ENCODE results near the gene RBFOX2. TPM values are rescaled to one million over a fixed set of nuclear protein-coding genes. Genes with fewer than 3 reads are reported as not detected.

Gene RBFOX2
- total and polyA plus RNA-seq, 2 donors (not counting 3 experiments of a cell fraction or from before 2014, with no cell fraction given) = 125 to 142 TPM

- no TSS peak for BruUV-seq (replicated peaks)
- Histone ChIP-seq H4K20me1 (replicated peaks; ENCODE audit: control insufficient read depth, extremely low read depth, insufficient read depth, low read length) (no peaks in the 10 kb centered on the region), H3K27me3 (ENCODE audit: control insufficient read depth in 2 of 2, insufficient read depth in 2 of 2, low read length in 2 of 2) (no peaks in the 10 kb centered on the region), H2AFZ (ENCODE audit: low read depth, low read length) (no peak overlapping the region), H3K9me1 (replicated peaks; ENCODE audit: control insufficient read depth, extremely low read depth, insufficient read depth, low read length) (no peaks in the 10 kb centered on the region), H3K79me2 (ENCODE audit: control insufficient read depth, insufficient read depth, low read length) (peaks cover 2% of the 10 kb centered on the region), H3K4me2 (ENCODE audit: insufficient read depth, low read length) (no peak overlapping the region), H3K9ac (replicated peaks; ENCODE audit: extremely low read depth, insufficient read depth, low read length) (no peak overlapping the region), H3K36me3 (ENCODE audit: control insufficient read depth in 2 of 2, extremely low read depth in 1 of 2, insufficient read depth in 2 of 2, low read length in 2 of 2) (no peaks in the 10 kb centered on the region), H3K4me1 (ENCODE audit: control insufficient read depth, extremely low read depth, insufficient read depth, low read length) (peaks cover 3% of the 10 kb centered on the region), H3K27ac (ENCODE audit: insufficient read depth, low read depth, low read length) (no peak overlapping the region), H3K4me3 (replicated peaks in 1 of 3; ENCODE audit: insufficient read depth in 1 of 3, low read depth in 1 of 3, low read length in 3 of 3) (no peak overlapping the region), H3K9me3 (replicated peaks; ENCODE audit: control insufficient read depth, insufficient read depth, low read length) (no peaks in the 10 kb centered on the region)
- no peak for TF ChIP-seq POLR2A (IDR thresholded peaks at IDR 0.05; ENCODE audit: low read depth, low read length)
- TF ChIP-seq, protein P1, sequence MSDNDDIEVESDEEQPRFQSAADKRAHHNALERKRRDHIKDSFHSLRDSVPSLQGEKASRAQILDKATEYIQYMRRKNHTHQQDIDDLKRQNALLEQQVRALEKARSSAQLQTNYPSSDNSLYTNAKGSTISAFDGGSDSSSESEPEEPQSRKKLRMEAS (IDR thresholded peaks at IDR 0.05; ENCODE audit: insufficient read depth, insufficient read length) = no peak
- no peak for TF ChIP-seq JUN (IDR thresholded peaks at IDR 0.05; ENCODE audit: borderline replicate concordance, insufficient read depth, insufficient read length, low read depth)
- no peak for TF ChIP-seq GATA2 (IDR thresholded peaks at IDR 0.05; ENCODE audit: insufficient read depth, insufficient read length, low read depth, low read length)
- TF ChIP-seq POLR2AphosphoS5 (IDR thresholded peaks at IDR 0.05; ENCODE audit: insufficient read depth, low read depth, low read length) = no peak
- no peak for TF ChIP-seq MYC (IDR thresholded peaks at IDR 0.05; ENCODE audit: low read depth, low read length)
- no peak for TF ChIP-seq EZH2 (IDR thresholded peaks at IDR 0.05; ENCODE audit: borderline replicate concordance, low read depth, low read length, severe bottlenecking)
- TF ChIP-seq FOS (IDR thresholded peaks at IDR 0.05; ENCODE audit: borderline replicate concordance, insufficient read depth, low read length) = no peak
- no peak for TF ChIP-seq CTCF (IDR thresholded peaks at IDR 0.05; ENCODE audit: extremely low read depth in 1 of 2, insufficient read depth in 1 of 2, low read depth in 1 of 2, low read length in 2 of 2)
- ChIA-PET CTCF (interaction anchor here (1.5 to 2.6 kb wide), 3 partner anchors 13 to 36 kb away, joined by 3 to 9 read pairs (median 3); no protein-coding TSS in a partner anchor), POLR2A (no interaction called here)
- DNase-seq (ENCODE audit: low read depth, low spot score) (no peak), FAIRE-seq (no peak)
- dilution Hi-C loops (cut with MboI; ENCODE audit: extremely low pct_ligation_motif_present, low sequenced_read_pairs) (no loop called here), intact Hi-C loops (cut with micrococcal nuclease) (no loop called here)
These were observed 181.8 kb downstream of the RBFOX2 start for GRCh38 chr22:35846804-35847203.
